K562 (cell line): ENCODE results near the gene HMX3.

ENCODE experiments used
- ATF1 ChIP-seq, 2 experiments: fragments of 450-650 bp in 1 of 2; IDR thresholded peaks; 2 replicates each; pipeline ENCODE4 v1.6.1; 2016; ENCODE audit warnings: missing compliant biosample characterization in 1 of 2, missing genetic modification characterization in 1 of 2
- CCNT2 ChIP-seq: IDR thresholded peaks from 2 replicates; pipeline ENCODE4 v1.6.1; 2011; ENCODE audit warnings: borderline replicate concordance, low read depth, mild to moderate bottlenecking, moderate library complexity, mixed read lengths, low read length; ENCODE audit not compliant: insufficient read length; ENCODE audit errors: extremely low read depth
- EGR1 ChIP-seq: fragments of 450-650 bp; conservative IDR thresholded peaks from 2 replicates; pipeline ENCODE4 v1.6.1; 2017; ENCODE audit warnings: mild to moderate bottlenecking
- FOXA1 ChIP-seq: fragments of 450-650 bp; IDR thresholded peaks from 2 replicates; pipeline ENCODE4 v1.6.1; 2016; ENCODE audit warnings: mild to moderate bottlenecking, borderline replicate concordance
- KDM1A ChIP-seq, 2 experiments: fragments of 450-650 bp; IDR thresholded peaks; 2 replicates each; pipeline ENCODE4 v1.6.1; 2016; ENCODE audit warnings: mild to moderate bottlenecking in 2 of 2
- RAD21 ChIP-seq, 2 experiments: fragments of 250-450 bp in 1 of 2; fragments of 450-650 bp in 1 of 2; sonication (Bioruptor Pico) in 1 of 2; formaldehyde crosslinking in 1 of 2; IDR thresholded peaks in 1 of 2; conservative IDR thresholded peaks in 1 of 2; 2 replicates each; pipeline versions ENCODE4 v1.4.0 to v1.8.0; 2020 to 2022; ENCODE audit warnings: mild to moderate bottlenecking in 2 of 2, moderate library complexity in 1 of 2
- SREBF2 ChIP-seq: sonication (generic); formaldehyde crosslinking; IDR thresholded peaks from 2 replicates; pipeline ENCODE4 v1.4.0; 2020; ENCODE audit warnings: mild to moderate bottlenecking, missing genetic modification reagents
- STAG1 ChIP-seq: sonication (generic); formaldehyde crosslinking; IDR thresholded peaks from 2 replicates; pipeline ENCODE4 v1.5.0; 2020; ENCODE audit warnings: missing genetic modification reagents, borderline replicate concordance
- TBP ChIP-seq: optimal IDR thresholded peaks from 2 replicates; pipeline ENCODE3; 2011; ENCODE audit warnings: low read depth, low read length, improper control_type of control experiment
- XRCC5 ChIP-seq: fragments of 200-400 bp; formaldehyde crosslinking; IDR thresholded peaks from 2 replicates; pipeline ENCODE4 v1.6.1; 2017; ENCODE audit warnings: low read depth, mild to moderate bottlenecking, low read length
- ZNF785 ChIP-seq: fragments of 250-450 bp; sonication (Bioruptor Pico); IDR thresholded peaks from 2 replicates; pipeline ENCODE4 v1.4.0; 2020; ENCODE audit warnings: mild to moderate bottlenecking
- TF ChIP-seq, protein P1 (sequence below), 3 experiments: IDR thresholded peaks in 2 of 3; conservative IDR thresholded peaks in 1 of 3; 2 replicates each; pipeline ENCODE4 v1.5.1; 2011 to 2012; ENCODE audit warnings: low read length in 3 of 3, mild to moderate bottlenecking in 3 of 3, control low read depth in 2 of 3, improper control_type of control experiment in 1 of 3, inconsistent platforms in 1 of 3, low read depth in 1 of 3, mixed read lengths in 1 of 3, moderate library complexity in 1 of 3; ENCODE audit not compliant: insufficient read depth in 2 of 3

DNA sequence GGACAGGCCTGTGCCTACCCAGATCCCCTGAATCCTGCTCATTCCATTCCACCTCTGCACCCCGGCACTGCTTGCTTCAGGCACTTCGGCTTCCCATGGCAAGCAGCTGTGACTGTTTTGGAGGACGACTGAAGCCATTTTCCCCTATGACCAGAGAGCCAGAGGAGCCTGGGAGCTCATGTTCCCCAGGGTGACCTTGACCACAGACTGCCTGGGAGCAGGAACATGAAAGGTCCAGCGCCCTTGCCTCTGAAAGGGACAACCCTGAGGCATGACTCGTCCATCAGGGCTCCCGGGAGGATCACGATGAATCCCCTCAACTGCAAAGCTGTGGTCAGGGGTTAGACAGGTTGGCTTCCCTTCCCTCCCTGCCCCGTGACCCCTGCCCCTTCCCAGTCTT, 16.7 kb upstream of the HMX3 start:
- TF ChIP-seq RAD21 (CRISPR knock-in tag; conservative IDR thresholded peaks at IDR 0.05 in 1 of 2, IDR thresholded peaks at IDR 0.05 in 1 of 2), result no peak
- TF ChIP-seq SREBF2 (CRISPR knock-in tag), result no peak
- TF ChIP-seq EGR1, result no peak
- TF ChIP-seq CCNT2, result no peak
- no peak for TF ChIP-seq KDM1A (IDR thresholded peaks at IDR 0.05)
- no peak for TF ChIP-seq ATF1 (CRISPR knock-in tag; IDR thresholded peaks at IDR 0.05)
- TF ChIP-seq ATF1 (tag; IDR thresholded peaks at IDR 0.05), result no peak
- TF ChIP-seq FOXA1, result no peak
- no peak for TF ChIP-seq ZNF785 (CRISPR knock-in tag)
- TF ChIP-seq XRCC5, result no peak
- no peak for TF ChIP-seq TBP
- TF ChIP-seq STAG1 (CRISPR knock-in tag), result no peak
- TF ChIP-seq, protein P1, sequence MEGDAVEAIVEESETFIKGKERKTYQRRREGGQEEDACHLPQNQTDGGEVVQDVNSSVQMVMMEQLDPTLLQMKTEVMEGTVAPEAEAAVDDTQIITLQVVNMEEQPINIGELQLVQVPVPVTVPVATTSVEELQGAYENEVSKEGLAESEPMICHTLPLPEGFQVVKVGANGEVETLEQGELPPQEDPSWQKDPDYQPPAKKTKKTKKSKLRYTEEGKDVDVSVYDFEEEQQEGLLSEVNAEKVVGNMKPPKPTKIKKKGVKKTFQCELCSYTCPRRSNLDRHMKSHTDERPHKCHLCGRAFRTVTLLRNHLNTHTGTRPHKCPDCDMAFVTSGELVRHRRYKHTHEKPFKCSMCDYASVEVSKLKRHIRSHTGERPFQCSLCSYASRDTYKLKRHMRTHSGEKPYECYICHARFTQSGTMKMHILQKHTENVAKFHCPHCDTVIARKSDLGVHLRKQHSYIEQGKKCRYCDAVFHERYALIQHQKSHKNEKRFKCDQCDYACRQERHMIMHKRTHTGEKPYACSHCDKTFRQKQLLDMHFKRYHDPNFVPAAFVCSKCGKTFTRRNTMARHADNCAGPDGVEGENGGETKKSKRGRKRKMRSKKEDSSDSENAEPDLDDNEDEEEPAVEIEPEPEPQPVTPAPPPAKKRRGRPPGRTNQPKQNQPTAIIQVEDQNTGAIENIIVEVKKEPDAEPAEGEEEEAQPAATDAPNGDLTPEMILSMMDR (IDR thresholded peaks at IDR 0.05 in 2 of 3, conservative IDR thresholded peaks at IDR 0.05 in 1 of 3; ENCODE audit: insufficient read depth in 2 of 3, low read depth in 1 of 3, low read length in 3 of 3), result no peak
